GM21381 (cell line): ENCODE data around the gene SNX21.

Experiments used
- ATAC-seq: cut with Tn5 transposase; IDR thresholded peaks from one replicate; pipeline ENCODE4 v1.9.1; 2021; ENCODE audit warnings: mild to moderate bottlenecking, moderate library complexity; ENCODE audit not compliant: unreplicated experiment

The SNX21 gene

GRCh38 chr20:45874576-45874975 lies 41.0 kb downstream of the SNX21 start:
- no peak for ATAC-seq

- ATAC-seq = no peak
Measured at GRCh38 chr20:45878076-45878761, 44.6 kb downstream of the SNX21 start.

- peak; percentile 96 for ATAC-seq
Measured at GRCh38 chr20:45880988-45881788, 47.6 kb downstream of the SNX21 start, which contains the start of gene ZSWIM1. ZSWIM1 (plus strand) TSS chr20:45881227; CDS start chr20:45882593, 1,366 bp downstream.

GRCh38 chr20:45882469-45883099 lies 49.0 kb downstream of the SNX21 start:
- no peak for ATAC-seq

- ATAC-seq = no peak
Measured at GRCh38 chr20:45883100-45883469, 49.5 kb downstream of the SNX21 start.

GRCh38 chr20:45886590-45887345 lies 53.2 kb downstream of the SNX21 start:
- ATAC-seq = no peak

- ATAC-seq = no peak
Measured at GRCh38 chr20:45887346-45887715, 53.7 kb downstream of the SNX21 start, which contains the start of gene SPATA25. SPATA25 (minus strand) TSS chr20:45887622; CDS start chr20:45887590, 32 bp downstream.

GRCh38 chr20:45888681-45889080 lies 55.1 kb downstream of the SNX21 start:
- no peak for ATAC-seq

- ATAC-seq = peak; percentile 34
Measured at GRCh38 chr20:45890077-45890984, 56.7 kb downstream of the SNX21 start.

GRCh38 chr20:45890985-45891983 lies 57.7 kb downstream of the SNX21 start, which contains the start of the genes CTSA and NEURL2:
CTSA (plus strand) TSS chr20:45891335; CDS start chr20:45891569, 234 bp downstream.
NEURL2 (minus strand) TSS chr20:45891208; CDS start chr20:45890991, 217 bp downstream.
- peak; percentile 75 for ATAC-seq

- ATAC-seq = no peak
Measured at GRCh38 chr20:45892049-45892825, 58.6 kb downstream of the SNX21 start.
